ENCODE results near the gene MATN4. TPM values are rescaled to one million over a fixed set of nuclear protein-coding genes. Genes with fewer than 3 reads are reported as not detected.

Gene MATN4
- total and polyA plus RNA-seq, 2 of the 4 experiments (the other 2 are of a cell fraction), result 0.12 TPM; not detected in 1

- DNase-seq (no peak), ATAC-seq (ENCODE audit: low read depth) (no peak)
- Histone ChIP-seq H3K9me3 (ENCODE audit: control insufficient read depth, insufficient read depth, low read length) (no peaks in the 10 kb centered on the region), H2BK120ac (ENCODE audit: low read depth, low read length) (no peak overlapping the region), H3K36me3 (ENCODE audit: control insufficient read depth, insufficient read depth, low read length) (no peaks in the 10 kb centered on the region), H3K9ac (ENCODE audit: low read depth, low read length) (no peak overlapping the region), H2BK15ac (ENCODE audit: low read depth, low read length) (no peak overlapping the region), H3K79me1 (ENCODE audit: low read depth in 1 of 2, low read length in 2 of 2) (no peaks in the 10 kb centered on the region), H3K27me3 (ENCODE audit: control insufficient read depth, insufficient read depth, low read length) (peaks cover 9% of the 10 kb centered on the region), H3K27ac (ENCODE audit: insufficient read depth, low read length) (no peak overlapping the region), H2BK20ac (ENCODE audit: low read depth, low read length) (no peak overlapping the region), H3K23ac (ENCODE audit: low read depth, low read length) (no peak overlapping the region), H4K5ac (ENCODE audit: low read depth, low read length) (no peak overlapping the region), H4K8ac (ENCODE audit: low read depth in 2 of 2, low read length in 2 of 2) (no peak overlapping the region), H3K56ac (ENCODE audit: extremely low read depth, insufficient read depth, low read length) (no peak overlapping the region), H3K18ac (ENCODE audit: low read depth, low read length) (no peak overlapping the region), H2AK9ac (replicated peaks; ENCODE audit: low read depth, low read length, poor library complexity) (no peak overlapping the region), H2AFZ (replicated peaks; ENCODE audit: low read length, poor library complexity) (no peak overlapping the region), H2AK5ac (ENCODE audit: low read depth, low read length) (no peak overlapping the region), H3K4me1 (ENCODE audit: control insufficient read depth, insufficient read depth, low read length) (no peaks in the 10 kb centered on the region), H3K14ac (replicated peaks; ENCODE audit: low read depth, low read length) (no peak overlapping the region), H3K9me1 (ENCODE audit: insufficient read depth, low read length) (no peaks in the 10 kb centered on the region), H4K91ac (ENCODE audit: insufficient read depth, low read depth, low read length) (no peak overlapping the region), H3K4me3 (ENCODE audit: insufficient read depth, low read depth, low read length) (no peak overlapping the region), H2BK5ac (ENCODE audit: low read depth, low read length, poor library complexity, severe bottlenecking) (no peak overlapping the region), H3K4me2 (ENCODE audit: low read depth, low read length) (no peak overlapping the region), H3K4ac (ENCODE audit: low read depth, low read length) (no peak overlapping the region), H4K20me1 (ENCODE audit: insufficient read depth, low read length) (no peaks in the 10 kb centered on the region)
- CTCF ChIA-PET, result no interaction called here
- intact Hi-C loops (cut with micrococcal nuclease) (no loop called here), in situ Hi-C loops (cut with MboI; ENCODE audit: low sequenced_read_pairs) (no loop called here), dilution Hi-C loops (cut with HindIII; ENCODE audit: low sequenced_read_pairs, unreplicated experiment) (no loop called here)
- no TSS peak for BruUV-seq (replicated peaks)
- POLR2A ChIA-PET (ENCODE audit: unreplicated experiment), result no interaction called here
- WGBS, 2 experiments (ENCODE audit: extremely low coverage in 2 of 2, insufficient read length in 1 of 2), result no CpG with 5 or more reads among the region's 4 CpGs
- no peak for TF ChIP-seq MAZ (IDR thresholded peaks at IDR 0.05; ENCODE audit: borderline replicate concordance, low read depth, low read length)
- TF ChIP-seq FOS (IDR thresholded peaks at IDR 0.05; ENCODE audit: low read depth, low read length), result no peak
- no peak for TF ChIP-seq USF2 (IDR thresholded peaks at IDR 0.05; ENCODE audit: low read depth, low read length)
- TF ChIP-seq RCOR1 (IDR thresholded peaks at IDR 0.05; ENCODE audit: insufficient replicate concordance, low read length), result no peak
- no peak for TF ChIP-seq MAFK (IDR thresholded peaks at IDR 0.05; ENCODE audit: low read depth, low read length)
- no peak for TF ChIP-seq ELK1 (IDR thresholded peaks at IDR 0.05; ENCODE audit: borderline replicate concordance, low read depth, low read length)
- no peak for TF ChIP-seq SMC3 (IDR thresholded peaks at IDR 0.05; ENCODE audit: low read depth, low read length)
- no peak for TF ChIP-seq POLR2A (IDR thresholded peaks at IDR 0.05; ENCODE audit: low read depth, low read length)
- no peak for TF ChIP-seq CHD1 (IDR thresholded peaks at IDR 0.05; ENCODE audit: low read depth, low read length)
- no peak for TF ChIP-seq CEBPB (IDR thresholded peaks at IDR 0.05; ENCODE audit: low read depth, low read length)
- TF ChIP-seq NFE2L2 (IDR thresholded peaks at IDR 0.05; ENCODE audit: low read depth, low read length), result no peak
- no peak for TF ChIP-seq CTCF (conservative IDR thresholded peaks at IDR 0.05; ENCODE audit: low read depth, low read length)
- TF ChIP-seq BHLHE40 (IDR thresholded peaks at IDR 0.05; ENCODE audit: low read depth, low read length), result no peak
- TF ChIP-seq MXI1 (IDR thresholded peaks at IDR 0.05; ENCODE audit: borderline replicate concordance, low read depth, low read length), result no peak
- no peak for TF ChIP-seq RFX5 (IDR thresholded peaks at IDR 0.05; ENCODE audit: low read depth, low read length)
- TF ChIP-seq RAD21 (IDR thresholded peaks at IDR 0.05; ENCODE audit: low read length), result no peak
Observed at GRCh38 chr20:45253261-45253660, 54.8 kb downstream of the MATN4 start.

Data from IMR-90 (cell line).